Activated CD4-positive, alpha-beta T cell treated with anti-CD3 and anti-CD28 coated beads for 4 hours (primary cell): ENCODE results near the gene CANT1.
A peak's percentile ranks its signal among the peaks of the same experiment; 100 is the strongest.

ENCODE experiments used
- DNase-seq, 2 donors: peaks; one replicate each; pipeline ENCODE4 v3.0.0-alpha.2; 2020

The CANT1 gene

DNA sequence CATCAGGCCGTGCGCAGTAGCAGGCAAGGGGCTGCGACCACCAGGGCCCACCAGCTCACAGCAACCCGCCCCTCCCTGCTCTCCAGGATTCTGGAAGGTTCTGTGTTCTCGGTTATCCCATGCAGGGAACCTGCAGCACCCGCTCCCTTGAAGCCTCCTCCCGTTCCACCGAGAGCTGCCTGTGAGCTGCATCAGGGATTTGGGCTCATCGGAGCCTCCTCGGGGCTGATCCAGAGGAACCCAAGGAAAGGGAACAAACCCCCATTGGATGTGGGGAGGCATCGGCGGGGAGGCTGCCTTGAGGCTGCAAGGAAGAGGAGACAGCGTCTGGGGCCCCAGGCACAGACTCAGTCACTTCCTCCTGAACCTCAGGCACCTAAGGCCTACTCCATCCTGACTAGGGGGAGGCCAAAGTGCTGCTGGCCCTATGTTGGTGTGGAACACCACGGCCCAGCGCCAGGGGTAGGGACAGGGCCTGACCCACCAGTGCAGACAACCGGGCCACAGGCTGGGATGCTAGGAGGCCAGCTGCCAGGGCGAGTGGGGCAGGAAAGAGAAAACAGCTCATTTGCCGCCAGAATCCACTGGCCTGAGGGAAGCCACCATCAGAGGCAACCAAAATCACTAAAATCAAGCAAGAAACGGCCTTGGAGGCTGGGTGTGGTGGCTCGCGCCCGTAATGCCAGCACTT is 15.4 kb downstream of the CANT1 start:
- no peak for DNase-seq

DNA sequence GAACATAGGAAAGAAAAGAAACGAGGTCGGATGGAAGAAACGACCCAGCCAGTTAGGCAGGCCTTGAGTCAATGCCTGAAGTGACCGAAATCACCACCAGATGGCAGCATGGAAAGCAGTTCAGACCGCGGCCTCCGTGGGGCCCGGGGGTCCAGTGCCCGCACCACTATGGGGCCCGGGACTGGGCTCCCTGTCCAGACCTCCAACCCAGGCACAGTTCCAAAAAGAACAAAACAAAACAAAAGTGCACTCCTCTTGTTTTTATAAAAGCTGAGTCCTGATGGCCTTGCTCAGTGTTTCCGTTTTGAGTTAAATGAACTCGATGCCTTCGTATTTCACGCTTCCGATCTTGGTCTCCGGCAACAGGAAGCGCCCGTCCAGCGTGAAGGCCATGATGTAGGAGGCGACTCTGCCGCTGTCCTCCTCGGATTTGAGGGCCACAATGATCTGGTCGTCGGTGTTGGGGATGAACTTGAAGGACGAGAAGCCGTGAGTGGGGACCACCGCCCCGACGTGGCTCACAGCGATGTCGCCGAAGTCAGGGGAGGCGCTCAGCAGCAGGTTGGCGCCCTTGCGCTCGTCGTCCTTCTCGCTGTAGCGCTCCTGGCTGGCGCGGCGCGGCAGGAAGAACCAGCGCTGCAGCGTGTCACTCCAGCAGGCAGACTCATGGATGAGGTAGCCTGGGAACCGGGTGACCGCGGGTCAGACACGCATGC is 16.2 kb downstream of the CANT1 start:
- peak; percentile 28 to 52 for DNase-seq

DNA sequence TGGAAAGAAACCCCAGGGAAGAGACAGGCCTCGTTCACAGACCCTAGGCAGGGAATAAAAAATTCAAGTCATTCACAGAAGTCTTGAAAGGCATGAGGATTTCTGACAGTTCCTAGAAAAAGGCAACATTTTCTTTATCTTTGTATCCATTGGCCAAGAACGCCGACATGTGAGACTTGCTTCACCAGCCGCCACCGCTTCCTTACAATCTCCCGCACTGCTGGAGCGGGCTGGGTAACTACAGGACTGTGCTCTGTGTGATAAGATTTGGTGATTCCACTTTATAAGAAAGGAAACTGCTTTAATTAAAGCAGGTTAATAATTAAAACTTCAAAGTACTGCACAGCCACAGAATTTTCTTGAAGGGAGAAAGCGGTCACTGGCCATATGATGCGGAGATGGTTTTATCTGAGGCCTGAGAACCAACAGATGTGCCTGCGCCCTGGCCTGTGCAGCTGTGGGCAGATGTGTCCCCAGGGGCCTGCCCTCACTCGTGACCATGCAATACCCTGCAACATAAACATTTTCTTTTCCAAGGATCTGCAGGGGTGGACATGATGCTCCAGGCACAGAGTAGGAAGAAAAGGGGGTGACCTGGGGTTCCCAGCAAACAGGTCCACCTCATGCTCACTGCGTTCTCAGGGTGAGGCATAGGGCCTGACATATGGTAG is 16.9 kb downstream of the CANT1 start:
- no peak for DNase-seq

DNA sequence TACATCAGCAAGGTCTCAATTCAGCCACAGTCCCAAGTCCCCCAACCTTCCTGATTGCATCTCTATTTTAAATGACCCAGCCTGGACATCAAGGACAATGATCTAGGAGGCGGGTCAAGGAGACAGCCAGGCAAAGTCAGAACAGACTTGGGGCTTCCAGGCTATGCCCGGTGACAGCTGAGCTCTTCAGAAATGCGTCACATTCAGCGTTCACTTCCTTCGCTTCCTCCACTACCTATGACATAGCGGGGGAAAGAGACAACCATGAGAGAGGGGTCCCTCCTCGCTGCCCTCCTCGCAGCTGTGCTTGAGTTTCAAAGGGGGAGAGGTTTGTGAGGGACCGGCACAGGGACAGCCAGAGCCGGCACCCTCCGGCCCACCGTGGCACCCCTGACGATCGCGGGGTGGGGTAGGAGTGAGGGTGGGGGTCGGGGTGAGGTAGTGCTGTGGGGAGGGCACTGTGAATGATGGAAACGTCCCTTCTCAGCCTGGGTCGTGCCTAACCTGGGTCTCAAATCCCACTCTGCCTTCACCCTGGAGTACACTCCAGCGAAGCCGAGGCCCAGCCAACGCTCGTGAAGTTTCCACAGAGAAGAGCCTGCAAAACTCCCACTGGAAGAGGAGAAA is 17.5 kb downstream of the CANT1 start:
- DNase-seq, result no peak

- DNase-seq, result no peak
Observed at GRCh38 chr17:78991017-78991738, 18.4 kb downstream of the CANT1 start.

DNA sequence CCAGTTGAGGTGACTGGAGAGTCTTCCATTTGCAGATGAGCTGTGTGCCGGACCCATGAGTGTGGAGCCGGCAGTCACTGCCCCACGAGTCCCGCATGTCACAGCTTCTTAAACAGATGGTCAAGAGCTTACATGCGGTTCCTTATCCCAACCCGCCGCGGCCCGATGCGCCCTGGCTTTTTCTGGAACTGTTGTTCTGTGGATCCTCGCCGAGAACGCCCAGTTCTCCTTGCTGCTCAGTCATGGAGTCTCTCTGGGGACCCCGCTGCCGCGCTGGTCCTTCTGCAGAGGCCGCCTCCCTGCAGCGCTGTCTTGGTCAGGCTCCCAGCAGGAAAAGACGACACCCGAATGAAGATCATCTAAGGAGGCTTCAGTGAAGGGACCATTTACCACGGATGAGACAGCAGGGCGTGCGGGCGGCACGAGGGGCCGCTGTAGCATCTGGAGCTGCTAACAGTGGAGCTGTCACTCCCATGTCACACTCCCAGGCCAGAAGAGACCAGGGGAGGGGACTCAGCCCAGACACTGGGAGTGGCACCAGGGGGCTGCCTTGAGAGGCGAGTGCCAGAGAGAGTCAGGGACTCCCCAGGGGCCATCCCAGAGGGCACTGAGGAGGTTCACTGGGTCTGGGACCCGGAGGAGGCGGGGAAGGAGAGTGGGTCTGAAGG is 19.1 kb downstream of the CANT1 start:
- DNase-seq, result no peak

DNA sequence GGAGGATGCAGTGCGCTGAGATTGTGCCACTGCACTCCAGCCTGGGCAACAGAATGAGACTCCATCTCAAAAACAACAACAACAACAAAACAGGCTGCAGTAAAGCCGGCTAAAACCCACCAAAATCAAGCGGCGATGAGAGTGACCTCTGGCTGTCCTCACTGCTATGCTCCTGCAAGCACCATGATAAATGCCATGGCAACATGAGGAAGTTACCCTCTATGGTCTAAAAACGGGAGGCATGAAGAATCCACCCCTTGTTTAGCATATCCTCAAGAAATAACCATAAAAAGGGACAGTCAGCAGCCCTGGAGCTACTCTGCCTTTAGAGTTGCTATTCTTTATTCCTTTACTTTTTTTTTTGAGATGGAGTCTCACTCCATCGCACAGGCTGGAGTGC is 21.4 kb downstream of the CANT1 start:
- no peak for DNase-seq

- no peak for DNase-seq
Observed at GRCh38 chr17:78986649-78987328, 22.8 kb downstream of the CANT1 start.

DNA sequence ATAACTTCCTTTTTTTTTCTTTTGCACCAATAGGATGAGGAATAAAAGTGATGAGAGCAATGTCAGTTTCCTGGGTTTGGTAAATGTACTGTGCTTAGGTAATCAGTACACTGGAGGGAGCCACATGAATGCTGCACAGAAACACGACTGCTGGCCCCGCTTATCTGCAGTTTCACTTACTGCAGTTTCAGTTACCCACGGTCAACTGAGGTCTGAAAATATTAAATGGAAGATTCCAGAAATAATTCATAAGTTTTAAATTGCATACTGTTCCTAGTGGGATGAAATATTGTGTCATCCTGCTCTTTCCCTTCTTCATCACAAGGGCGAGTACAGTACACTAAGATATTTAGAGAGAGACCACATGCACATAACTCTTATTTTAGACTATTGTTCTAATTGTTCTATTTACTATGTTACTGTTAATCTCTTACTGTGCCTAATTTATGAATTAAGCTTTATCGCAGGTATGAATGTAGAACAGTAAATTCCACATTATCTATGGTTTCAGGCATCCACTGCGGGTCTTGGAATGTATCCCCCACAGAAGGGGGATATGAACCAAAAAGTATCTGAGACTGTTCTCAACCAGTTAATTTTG is 23.4 kb downstream of the CANT1 start:
- no peak for DNase-seq

DNA sequence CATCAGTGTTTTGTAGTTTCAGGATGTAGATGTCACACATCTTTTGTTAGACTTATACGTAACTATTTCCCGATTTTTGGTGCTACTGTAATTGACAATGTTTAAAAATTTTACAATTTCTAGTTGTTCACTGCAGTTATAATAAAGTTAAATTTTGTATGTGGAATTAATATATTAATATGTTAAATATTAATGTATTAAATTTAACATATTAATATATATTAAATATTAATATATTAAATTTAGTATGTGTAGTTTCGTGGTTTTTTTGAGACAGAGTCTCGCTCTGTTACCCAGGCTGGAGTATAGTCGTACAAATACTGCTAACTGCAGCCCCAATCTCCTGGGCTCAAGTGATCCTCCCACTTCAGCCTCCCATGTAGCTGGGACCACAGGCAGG is 24.2 kb downstream of the CANT1 start:
- DNase-seq, result no peak

DNA sequence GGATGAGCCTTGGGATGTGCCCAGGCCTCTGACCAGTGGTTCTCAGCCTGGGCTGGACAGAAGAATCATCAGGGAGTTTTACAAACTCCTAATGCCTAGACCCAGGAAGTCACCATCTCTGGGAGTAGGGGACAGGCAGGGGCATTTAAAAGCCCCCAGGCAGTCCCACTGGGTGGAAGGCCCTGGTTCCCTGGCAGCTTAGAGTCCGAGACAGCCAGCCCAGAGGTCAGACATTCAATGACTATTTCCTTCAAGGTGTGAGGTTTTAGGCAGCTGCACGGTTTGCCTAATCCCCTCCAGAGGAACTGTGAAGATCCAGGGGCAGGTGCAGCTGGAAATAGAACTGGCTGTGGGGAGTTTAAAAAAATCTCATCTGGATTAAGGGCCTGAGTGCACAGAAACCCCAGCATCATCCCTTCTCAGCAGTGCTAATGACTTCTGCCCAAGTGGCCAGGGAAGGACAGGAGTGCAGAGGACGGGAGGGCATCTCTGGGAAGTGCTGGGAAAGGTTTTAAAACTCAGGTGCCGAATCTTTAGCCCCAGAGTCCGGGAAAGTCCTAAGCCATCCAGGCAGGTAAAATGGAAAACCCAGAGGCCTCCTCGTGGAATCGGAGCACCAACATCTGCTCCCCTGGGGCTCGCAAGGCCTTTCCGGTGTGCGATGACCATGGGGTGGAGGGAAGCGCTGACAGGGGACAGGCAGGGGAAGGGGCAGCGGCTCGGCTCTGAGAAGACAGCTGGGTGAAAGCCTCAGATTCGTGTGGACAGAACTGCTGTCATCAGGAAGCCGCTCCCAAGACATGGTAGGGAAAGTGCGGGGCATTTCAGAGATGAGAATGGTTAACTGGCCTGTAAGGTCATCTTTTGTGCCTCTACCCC is 28.3 kb downstream of the CANT1 start:
- DNase-seq, result no peak

GRCh38 chr17:78980624-78980972 is 29.0 kb downstream of the CANT1 start:
- no peak for DNase-seq

- peak in 1 of 2 donors; percentile 33 for DNase-seq
Observed at GRCh38 chr17:78979780-78980623, 29.6 kb downstream of the CANT1 start, which contains the start of gene LGALS3BP. TSS of gene LGALS3BP (minus strand) at chr17:78979923. CDS start at chr17:78977191, 2,732 bp downstream.

- no peak for DNase-seq
Observed at GRCh38 chr17:78977997-78978973, 31.3 kb downstream of the CANT1 start.

GRCh38 chr17:78977681-78977943 is 32.0 kb downstream of the CANT1 start:
- DNase-seq, result no peak

DNA sequence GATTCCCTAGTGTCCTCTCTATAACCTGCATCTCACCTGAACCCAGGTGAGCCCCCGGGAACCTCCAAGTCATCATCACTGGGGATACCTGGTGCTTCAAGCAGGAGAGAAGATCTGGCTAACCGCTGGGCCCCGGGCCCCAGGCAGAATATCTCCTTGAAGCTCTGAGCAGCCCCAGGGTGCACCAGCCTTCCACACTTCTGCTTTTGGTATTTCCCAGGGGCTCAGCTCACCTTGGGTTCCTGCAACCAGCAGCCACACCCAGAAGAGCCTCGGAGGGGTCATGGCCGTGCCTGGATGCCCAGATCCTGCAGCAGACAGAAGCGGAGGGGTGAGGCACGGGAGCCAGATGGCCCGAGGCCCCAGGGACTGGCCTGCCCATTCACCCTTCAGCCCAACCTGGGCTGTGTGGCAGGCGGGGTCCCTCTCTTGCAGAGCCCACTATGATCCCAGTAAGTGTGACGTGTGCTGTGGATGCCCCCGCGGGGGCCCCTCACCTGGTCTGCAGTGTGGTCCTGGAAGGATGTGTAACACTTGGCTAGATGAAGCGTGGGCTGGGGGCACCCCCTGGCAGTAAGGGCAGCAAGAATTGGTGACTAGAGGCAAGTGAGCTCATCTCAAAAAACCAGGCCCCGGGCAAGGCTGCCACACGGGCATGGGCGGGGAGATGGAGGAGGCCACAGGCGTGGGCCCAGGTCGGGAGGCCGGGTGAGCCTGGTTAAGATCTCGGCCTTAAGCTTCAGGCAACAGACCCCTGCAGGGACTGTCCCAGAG is 32.5 kb downstream of the CANT1 start:
- DNase-seq, result no peak
